K562 (cell line): Measurements from ENCODE around the gene VPS18. TPM values are rescaled to one million over a fixed set of nuclear protein-coding genes. Genes with fewer than 3 reads are reported as not detected.

ENCODE experiments used
- CHD2 ChIP-seq: IDR thresholded peaks from 2 replicates; pipeline ENCODE4 v1.6.1; 2011; ENCODE audit warnings: low read depth, low read length
- CSDE1 ChIP-seq, 2 experiments: fragments of 450-650 bp; IDR thresholded peaks; 2 replicates each; pipeline ENCODE4 v1.6.1; 2016; ENCODE audit warnings: mild to moderate bottlenecking in 1 of 2
- E4F1 ChIP-seq: fragments of 250-450 bp; sonication (Bioruptor Pico); IDR thresholded peaks from 2 replicates; pipeline ENCODE4 v1.5.0; 2021; ENCODE audit warnings: mild to moderate bottlenecking, borderline replicate concordance
- FOSL1 ChIP-seq: fragments of 200-800 bp; sonication (Bioruptor generic); conservative IDR thresholded peaks from 2 replicates; pipeline ENCODE4 v1.6.1; 2016; ENCODE audit warnings: missing genetic modification characterization, missing compliant biosample characterization
- MCM7 ChIP-seq, 2 experiments: fragments of 450-650 bp; IDR thresholded peaks; 2 replicates each; pipeline ENCODE4 v1.6.1; 2016 to 2018
- NONO ChIP-seq, 2 experiments: fragments of 200-400 bp in 1 of 2; fragments of 450-650 bp in 1 of 2; formaldehyde crosslinking in 1 of 2; IDR thresholded peaks; 2 replicates each; pipeline ENCODE4 v1.6.1; 2017; ENCODE audit warnings: low read depth in 2 of 2, mild to moderate bottlenecking in 2 of 2, moderate library complexity in 2 of 2, low read length in 1 of 2
- PHF21A ChIP-seq: fragments of 450-650 bp; IDR thresholded peaks from 2 replicates; pipeline ENCODE4 v1.6.1; 2017; ENCODE audit warnings: low read depth, borderline replicate concordance
- POU5F1 ChIP-seq: fragments of 150-350 bp; IDR thresholded peaks from 2 replicates; pipeline ENCODE4 v1.6.1; 2014; ENCODE audit warnings: borderline replicate concordance, low read length, low read depth, mild to moderate bottlenecking; ENCODE audit not compliant: partially characterized antibody
- SRSF3 ChIP-seq: fragments of 200-400 bp; formaldehyde crosslinking; IDR thresholded peaks from 2 replicates; pipeline ENCODE4 v1.6.1; 2016; ENCODE audit warnings: mild to moderate bottlenecking, low read length, moderate library complexity; ENCODE audit not compliant: insufficient read depth
- TBP ChIP-seq: optimal IDR thresholded peaks from 2 replicates; pipeline ENCODE3; 2011; ENCODE audit warnings: low read depth, low read length, improper control_type of control experiment
- TCF7 ChIP-seq: sonication (generic); IDR thresholded peaks from 2 replicates; pipeline ENCODE4 v1.6.1; 2016; ENCODE audit warnings: antibody characterized with exemption, borderline replicate concordance
- ZNF175 ChIP-seq: fragments of 200-800 bp; sonication (Bioruptor generic); IDR thresholded peaks from 2 replicates; pipeline ENCODE4 v1.6.1; 2016; ENCODE audit warnings: low read depth, mild to moderate bottlenecking, missing genetic modification characterization, missing compliant biosample characterization
- ZNF263 ChIP-seq: sonication (generic); formaldehyde crosslinking; IDR thresholded peaks from 2 replicates; pipeline ENCODE4 v1.8.0; 2022; ENCODE audit warnings: mild to moderate bottlenecking, missing genetic modification reagents, borderline replicate concordance
- polyA plus RNA-seq, 8 experiments: library from polyadenylated mRNA; depleted of rRNA in 4 of 8; stranded (reverse) in 5 of 8; unstranded in 3 of 8; fragments of >200 nt; fragmentation: Nextera tagmentation in 2 of 8; fragmentation: Illumina TruSeq in 1 of 8; extraction: Ambion mirVana in 2 of 8; extraction: Trizol in 1 of 8; gene quantifications; 2 replicates each; pipeline versions ENCODE4 v1.2.1 to v1.2.3, GENCODE V29; 2011 to 2014; ENCODE audit warnings: inconsistent platforms in 1 of 8, missing spikeins in 1 of 8
- total RNA-seq, 7 experiments: library from RNA; depleted of rRNA in 6 of 7; stranded (reverse); fragments of >200 nt in 6 of 7; fragmentation: Illumina TruSeq in 2 of 7; extraction: Trizol in 2 of 7; gene quantifications; 2 replicates each; pipeline versions ENCODE4 v1.2.1 to v1.2.3, GENCODE V29; 2011 to 2021; ENCODE audit warnings: low replicate concordance in 1 of 7
- TF ChIP-seq, protein P1 (sequence below): fragments of 250-450 bp; sonication (Bioruptor Pico); IDR thresholded peaks from 2 replicates; pipeline ENCODE4 v1.5.0; 2020; ENCODE audit warnings: mild to moderate bottlenecking
- TF ChIP-seq, protein P2 (sequence below): IDR thresholded peaks from 3 replicates; pipeline ENCODE4 v1.6.1; 2011; ENCODE audit warnings: borderline replicate concordance, mild to moderate bottlenecking; ENCODE audit not compliant: insufficient read length, insufficient read depth
- TF ChIP-seq, protein P3 (sequence below): sonication (generic); formaldehyde crosslinking; IDR thresholded peaks from 2 replicates; pipeline ENCODE4 v1.8.0; 2022; ENCODE audit warnings: missing genetic modification reagents, mild to moderate bottlenecking, moderate library complexity, borderline replicate concordance
- TF ChIP-seq, protein P4 (sequence below): IDR thresholded peaks from 2 replicates; pipeline ENCODE4 v1.6.1; 2014; ENCODE audit warnings: antibody characterized with exemption
- TF ChIP-seq, protein P5 (sequence below): fragments of 250-450 bp; sonication (Bioruptor Pico); IDR thresholded peaks from 2 replicates; pipeline ENCODE4 v1.4.0; 2020; ENCODE audit warnings: mild to moderate bottlenecking, moderate library complexity

The VPS18 gene
- total and polyA plus RNA-seq, 9 of the 15 experiments (the other 6 are each of a cell fraction or from before 2014, with no cell fraction given) = 0.73 to 19.9 (median 8.5) TPM

DNA sequence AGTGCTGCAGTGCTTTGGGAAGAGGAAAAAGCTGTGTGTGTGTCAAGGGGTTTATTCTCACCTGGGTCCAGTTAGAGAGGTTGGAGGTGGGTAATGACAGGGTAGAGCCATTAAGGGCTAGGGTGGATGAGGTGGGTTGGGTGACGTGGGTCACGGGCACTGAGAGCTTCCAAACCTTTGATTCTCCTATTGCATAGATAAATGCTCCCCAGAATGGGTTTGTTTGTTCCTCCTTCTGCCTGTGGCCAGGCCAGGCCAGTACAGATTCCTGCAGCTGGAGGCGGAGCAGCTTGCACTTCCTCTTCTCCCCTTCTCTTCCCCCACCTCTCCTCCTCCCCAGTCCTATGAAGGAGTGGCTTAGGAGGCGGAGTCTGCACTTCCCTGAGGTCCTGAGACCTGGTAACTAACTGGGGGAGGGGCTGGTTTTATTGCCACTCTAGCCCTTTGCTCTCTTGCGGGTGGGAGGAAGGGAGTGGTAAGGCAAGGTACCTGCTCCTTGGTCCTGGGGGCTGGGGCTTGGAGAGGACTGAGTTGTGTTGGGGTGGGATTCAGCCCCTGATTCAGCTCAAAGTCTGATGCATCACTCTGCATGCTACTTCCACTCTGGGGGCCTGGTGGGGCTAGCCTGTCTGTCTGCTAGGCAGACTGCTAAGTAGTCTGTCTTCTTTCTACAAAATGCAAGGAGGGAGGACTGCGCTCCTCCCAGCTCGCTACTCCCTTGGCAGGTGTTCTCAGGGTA lies 46.9 kb upstream of the VPS18 start (continued):
- TF ChIP-seq E4F1 (CRISPR knock-in tag) = no peak
- peak; percentile 34 for TF ChIP-seq TBP
- TF ChIP-seq, protein P1, sequence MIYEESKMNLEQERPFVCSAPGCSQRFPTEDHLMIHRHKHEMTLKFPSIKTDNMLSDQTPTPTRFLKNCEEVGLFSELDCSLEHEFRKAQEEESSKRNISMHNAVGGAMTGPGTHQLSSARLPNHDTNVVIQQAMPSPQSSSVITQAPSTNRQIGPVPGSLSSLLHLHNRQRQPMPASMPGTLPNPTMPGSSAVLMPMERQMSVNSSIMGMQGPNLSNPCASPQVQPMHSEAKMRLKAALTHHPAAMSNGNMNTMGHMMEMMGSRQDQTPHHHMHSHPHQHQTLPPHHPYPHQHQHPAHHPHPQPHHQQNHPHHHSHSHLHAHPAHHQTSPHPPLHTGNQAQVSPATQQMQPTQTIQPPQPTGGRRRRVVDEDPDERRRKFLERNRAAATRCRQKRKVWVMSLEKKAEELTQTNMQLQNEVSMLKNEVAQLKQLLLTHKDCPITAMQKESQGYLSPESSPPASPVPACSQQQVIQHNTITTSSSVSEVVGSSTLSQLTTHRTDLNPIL = no peak
- TF ChIP-seq, protein P2, sequence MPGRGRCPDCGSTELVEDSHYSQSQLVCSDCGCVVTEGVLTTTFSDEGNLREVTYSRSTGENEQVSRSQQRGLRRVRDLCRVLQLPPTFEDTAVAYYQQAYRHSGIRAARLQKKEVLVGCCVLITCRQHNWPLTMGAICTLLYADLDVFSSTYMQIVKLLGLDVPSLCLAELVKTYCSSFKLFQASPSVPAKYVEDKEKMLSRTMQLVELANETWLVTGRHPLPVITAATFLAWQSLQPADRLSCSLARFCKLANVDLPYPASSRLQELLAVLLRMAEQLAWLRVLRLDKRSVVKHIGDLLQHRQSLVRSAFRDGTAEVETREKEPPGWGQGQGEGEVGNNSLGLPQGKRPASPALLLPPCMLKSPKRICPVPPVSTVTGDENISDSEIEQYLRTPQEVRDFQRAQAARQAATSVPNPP = no peak
- no peak for TF ChIP-seq NONO (IDR thresholded peaks at IDR 0.05; ENCODE audit: low read depth in 2 of 2, low read length in 1 of 2)
- no peak for TF ChIP-seq PHF21A
- TF ChIP-seq CHD2 = 0 out of 2 replicates have a peak, but pooled peaks have one; percentile 17
- no peak for TF ChIP-seq FOSL1
- TF ChIP-seq, protein P3, sequence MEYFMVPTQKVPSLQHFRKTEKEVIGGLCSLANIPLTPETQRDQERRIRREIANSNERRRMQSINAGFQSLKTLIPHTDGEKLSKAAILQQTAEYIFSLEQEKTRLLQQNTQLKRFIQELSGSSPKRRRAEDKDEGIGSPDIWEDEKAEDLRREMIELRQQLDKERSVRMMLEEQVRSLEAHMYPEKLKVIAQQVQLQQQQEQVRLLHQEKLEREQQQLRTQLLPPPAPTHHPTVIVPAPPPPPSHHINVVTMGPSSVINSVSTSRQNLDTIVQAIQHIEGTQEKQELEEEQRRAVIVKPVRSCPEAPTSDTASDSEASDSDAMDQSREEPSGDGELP = peak; percentile 83
- TF ChIP-seq TCF7 = no peak
- TF ChIP-seq, protein P4, sequence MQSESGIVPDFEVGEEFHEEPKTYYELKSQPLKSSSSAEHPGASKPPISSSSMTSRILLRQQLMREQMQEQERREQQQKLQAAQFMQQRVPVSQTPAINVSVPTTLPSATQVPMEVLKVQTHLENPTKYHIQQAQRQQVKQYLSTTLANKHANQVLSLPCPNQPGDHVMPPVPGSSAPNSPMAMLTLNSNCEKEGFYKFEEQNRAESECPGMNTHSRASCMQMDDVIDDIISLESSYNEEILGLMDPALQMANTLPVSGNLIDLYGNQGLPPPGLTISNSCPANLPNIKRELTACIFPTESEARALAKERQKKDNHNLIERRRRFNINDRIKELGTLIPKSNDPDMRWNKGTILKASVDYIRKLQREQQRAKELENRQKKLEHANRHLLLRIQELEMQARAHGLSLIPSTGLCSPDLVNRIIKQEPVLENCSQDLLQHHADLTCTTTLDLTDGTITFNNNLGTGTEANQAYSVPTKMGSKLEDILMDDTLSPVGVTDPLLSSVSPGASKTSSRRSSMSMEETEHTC = no peak
- TF ChIP-seq CSDE1 (IDR thresholded peaks at IDR 0.05) = no peak
- TF ChIP-seq MCM7 (IDR thresholded peaks at IDR 0.05) = no peak
- TF ChIP-seq ZNF263 (CRISPR knock-in tag) = peak; percentile 7; the same call in 1 of the 2 replicates
- TF ChIP-seq SRSF3 = no peak
- TF ChIP-seq, protein P5, sequence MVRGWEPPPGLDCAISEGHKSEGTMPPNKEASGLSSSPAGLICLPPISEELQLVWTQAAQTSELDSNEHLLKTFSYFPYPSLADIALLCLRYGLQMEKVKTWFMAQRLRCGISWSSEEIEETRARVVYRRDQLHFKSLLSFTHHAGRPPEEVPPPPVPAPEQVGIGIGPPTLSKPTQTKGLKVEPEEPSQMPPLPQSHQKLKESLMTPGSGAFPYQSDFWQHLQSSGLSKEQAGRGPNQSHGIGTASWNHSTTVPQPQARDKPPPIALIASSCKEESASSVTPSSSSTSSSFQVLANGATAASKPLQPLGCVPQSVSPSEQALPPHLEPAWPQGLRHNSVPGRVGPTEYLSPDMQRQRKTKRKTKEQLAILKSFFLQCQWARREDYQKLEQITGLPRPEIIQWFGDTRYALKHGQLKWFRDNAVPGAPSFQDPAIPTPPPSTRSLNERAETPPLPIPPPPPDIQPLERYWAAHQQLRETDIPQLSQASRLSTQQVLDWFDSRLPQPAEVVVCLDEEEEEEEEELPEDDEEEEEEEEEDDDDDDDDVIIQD (CRISPR knock-in tag) = no peak
- no peak for TF ChIP-seq ZNF175 (CRISPR knock-in tag)
- TF ChIP-seq POU5F1 = no peak
